SU-DHL-6 (cell line): ENCODE data around the gene SLC2A4RG.

Experiments
- CTCF ChIP-seq: fragments of 200-600 bp; sonication (generic); IDR thresholded peaks from one replicate; pipeline ENCODE4 v1.5.1; 2017; ENCODE audit warnings: antibody characterized with exemption, mild to moderate bottlenecking, low read length, moderate library complexity; ENCODE audit not compliant: insufficient read depth, poor library complexity, severe bottlenecking
- EZH2phosphoT487 ChIP-seq: fragments of 200-600 bp; sonication (generic), shearing (Covaris generic); conservative IDR thresholded peaks from 2 replicates; pipeline ENCODE4 v1.6.1; 2018; ENCODE audit warnings: mild to moderate bottlenecking, antibody characterized with exemption, low read length, moderate library complexity, mixed read lengths

GRCh38 chr20:63789836-63790571, 50.4 kb downstream of the SLC2A4RG start:
- TF ChIP-seq CTCF = no peak
- TF ChIP-seq EZH2phosphoT487 = no peak
